Pancreas (tissue), 10 donors: Measurements from ENCODE around the gene NFILZ. TPM values are rescaled to one million over a fixed set of nuclear protein-coding genes. Genes with fewer than 3 reads are reported as not detected.

ENCODE experiments used
- ATAC-seq, 4 donors: fragments of 200-7000 bp; cut with Tn5 transposase; one replicate each; pipeline versions ENCODE4 v1.8.0 to v1.9.1; 2020; ENCODE audit warnings: mild to moderate bottlenecking in 4 of 4, moderate library complexity in 4 of 4
- DNase-seq, 6 donors: peaks; one replicate each; pipeline ENCODE4 v3.0.0-alpha.2; 2020
- FAIRE-seq: peaks from 2 replicates; lab custom pipeline; 2012; peaks lifted over from hg19 to GRCh38; lab: Jason Lieb, UNC
- H3K27ac ChIP-seq, 4 donors: fragments of 200-600 bp; sonication (generic); 1 replicate in 3 of 4; 2 replicates in 1 of 4; pipeline versions ENCODE4 v1.5.0 to v1.8.0; 2020
- H3K27me3 ChIP-seq, 4 donors: fragments of 200-600 bp; one replicate each; pipeline ENCODE4 v1.8.0; 2021
- H3K36me3 ChIP-seq, 3 donors: fragments of 200-600 bp; sonication (generic) in 1 of 3; one replicate each; pipeline versions ENCODE4 v1.5.0 to v1.8.0; 2020 to 2021
- H3K4me1 ChIP-seq, 3 donors: fragments of 200-600 bp; one replicate each; pipeline ENCODE4 v1.8.0; 2021
- H3K4me3 ChIP-seq, 4 donors: fragments of 200-600 bp; sonication (generic) in 2 of 4; one replicate each; pipeline versions ENCODE4 v1.5.0 to v1.8.0; 2020 to 2021
- H3K9me3 ChIP-seq, 4 donors: fragments of 200-600 bp; one replicate each; pipeline ENCODE4 v1.8.0; 2021
- CTCF ChIP-seq, 4 donors: fragments of 200-600 bp; sonication (generic) in 3 of 4; IDR thresholded peaks; one replicate each; pipeline versions ENCODE4 v1.5.0 to v1.8.0; 2021; ENCODE audit warnings: antibody characterized with exemption in 4 of 4
- WGBS, 2 donors: extraction: QIAGEN DNeasy Blood & Tissue Kit; methylation state at CpG; one replicate each; pipeline ENCODE4 v1.1.7; 2013; 5-methylcytosine and 5-hydroxymethylcytosine counted together
- intact Hi-C, 3 donors: fragments of 100-400 bp; cut with DNase I; formaldehyde crosslinking; loops; one replicate each; pipeline versions ENCODE4 v1.11.1 to v1.14.2; 2022
- polyA plus RNA-seq, 2 donors: library from polyadenylated mRNA; stranded (reverse); fragments of 200-250 nt; gene quantifications; one replicate each; pipeline ENCODE4 v1.2.3, GENCODE V29; 2013
- total RNA-seq, 6 donors: library from RNA; stranded (reverse); fragmentation: NEBNext Ultra II Directional in 4 of 6; extraction: Animal tissue kit (Norgen Biotek cat#: 25700) in 4 of 6; gene quantifications; one replicate each; pipeline versions ENCODE4 v1.2.1 to v1.2.4, GENCODE V29; 2021 to 2023
- donor health status: healthy with polysubstance abuse.
- donor health status: DM: no; HTN: no; CAD: no; lungs with moderate emphysema.
- donor health status: DM: no; HTN: no; CAD: no.
- donor health status: control.
- donor health status: control.
- donor health status: Bipolar disorder and iron deficiency.
- donor health status: DM: yes; HTN: yes; CAD: no.
- donor health status: DM: no; HTN: no; CAD: no.
- donor health status: DM: no; HTN: no; CAD: no.
- donor health status: DM: yes; HTN: yes; CAD: no.

Gene NFILZ
- total and polyA plus RNA-seq, 8 donors, result not detected

GRCh38 chr19:8638078-8638619 lies 7.7 kb downstream of the NFILZ start:
- no peaks in the 10 kb centered on the region for H3K4me1 ChIP-seq
- FAIRE-seq (no peak), DNase-seq (peak in 4 of 6 donors; percentile 30 to 47 (median 43)), ATAC-seq (peak; percentile 21 to 62 (median 42))
- H3K36me3 ChIP-seq, result no peaks in the 10 kb centered on the region
- no peak overlapping the region for H3K4me3 ChIP-seq
- WGBS, 2 donors, result 44 to 49% methylated on average over 21 of the region's 21 CpGs
- no peaks in the 10 kb centered on the region for H3K9me3 ChIP-seq
- no peaks in the 10 kb centered on the region for H3K27me3 ChIP-seq
- H3K27ac ChIP-seq, result peak overlapping the region in 1 of 4 donors; percentile 33
- TF ChIP-seq CTCF (IDR thresholded peaks at IDR 0.05), result no peak
- intact Hi-C loops, result no loop called here

GRCh38 chr19:8639821-8640401 lies 9.5 kb downstream of the NFILZ start:
- no peak for ATAC-seq
- no peaks in the 10 kb centered on the region for H3K9me3 ChIP-seq
- WGBS, 2 donors, result 40 to 48% methylated on average over 8 of the region's 8 CpGs

GRCh38 chr19:8640402-8641004 lies 10.1 kb downstream of the NFILZ start:
- peak in 1 of 6 donors; percentile 50 for DNase-seq
- peak overlapping the region in 1 of 4 donors; percentile 9 for H3K27ac ChIP-seq
- no peak for FAIRE-seq

More at GRCh38 chr19:8639821-8640401, 9.5 kb downstream of the NFILZ start:
- Histone ChIP-seq H3K4me3 (no peak overlapping the region), H3K27me3 (no peaks in the 10 kb centered on the region), H3K4me1 (no peaks in the 10 kb centered on the region), H3K27ac (peak overlapping the region in 1 of 4 donors; percentile 8), H3K36me3 (no peaks in the 10 kb centered on the region)
- no peak for DNase-seq
- intact Hi-C loops, result no loop called here
- FAIRE-seq, result no peak
- TF ChIP-seq CTCF (IDR thresholded peaks at IDR 0.05), result no peak

GRCh38 chr19:8641221-8641907 lies 10.9 kb downstream of the NFILZ start:
- WGBS, 2 donors, result 73 to 78% methylated on average over 2 of the region's 2 CpGs
- no peak overlapping the region for H3K4me3 ChIP-seq
- DNase-seq, result no peak
- TF ChIP-seq CTCF (IDR thresholded peaks at IDR 0.05), result no peak
- ATAC-seq, result no peak
- no peaks in the 10 kb centered on the region for H3K27me3 ChIP-seq
- FAIRE-seq, result no peak
- intact Hi-C loops, result no loop called here
- H3K9me3 ChIP-seq, result no peaks in the 10 kb centered on the region
- no peaks in the 10 kb centered on the region for H3K36me3 ChIP-seq
- H3K4me1 ChIP-seq, result no peaks in the 10 kb centered on the region
- H3K27ac ChIP-seq, result no peak overlapping the region

More at GRCh38 chr19:8640402-8641004, 10.1 kb downstream of the NFILZ start:
- H3K27me3 ChIP-seq, result no peaks in the 10 kb centered on the region
- no peak overlapping the region for H3K4me3 ChIP-seq
- no peaks in the 10 kb centered on the region for H3K9me3 ChIP-seq
- 53 to 56% methylated on average over 12 of the region's 12 CpGs for WGBS, 2 donors
- TF ChIP-seq CTCF (IDR thresholded peaks at IDR 0.05), result no peak
- intact Hi-C loops, result no loop called here
- ATAC-seq, result peak in 3 of 4 donors; percentile 38 to 74 (median 66)
- no peaks in the 10 kb centered on the region for H3K36me3 ChIP-seq
- no peaks in the 10 kb centered on the region for H3K4me1 ChIP-seq
